ENCODE results near the gene GDPD2.
"Not testable (repeated sequence)": the region's sequence is repeated elsewhere in the genome, so short reads cannot be mapped to it uniquely, and the experiment has no call there.

- TF ChIP-seq POLR2A, POLR2AphosphoS5 (IDR thresholded peaks at IDR 0.05; ENCODE audit: low read depth, low read length): not testable (repeated sequence)
Measured at GRCh38 chrX:70400181-70400580, 22.9 kb upstream of the GDPD2 start.
